ENCODE data around the gene GPLD1.
"Not testable (repeated sequence)": the region's sequence is repeated elsewhere in the genome, so short reads cannot be mapped to it uniquely, and the experiment has no call there.

The GPLD1 gene

DNA sequence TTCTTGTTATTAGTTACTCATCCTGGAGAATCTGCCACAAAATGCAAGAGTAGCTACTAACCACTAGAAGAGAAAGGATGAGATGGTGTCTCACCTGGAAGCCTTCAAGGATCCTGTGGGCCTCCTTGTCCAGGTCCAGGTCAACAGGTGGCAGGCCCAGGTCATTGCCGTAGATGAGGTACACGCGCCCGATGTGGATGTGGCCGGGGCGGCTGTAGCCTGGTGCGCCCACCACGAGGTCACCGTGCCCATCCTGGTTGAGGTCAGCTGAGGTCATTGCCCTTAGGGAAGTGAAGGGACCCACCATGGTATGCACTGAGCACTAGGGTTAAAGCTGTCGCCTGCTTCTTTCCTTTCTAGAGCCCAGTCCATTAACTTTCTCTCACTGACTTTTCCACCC, 35.5 kb downstream of the GPLD1 start:
- DNase-seq, result no peak

DNA sequence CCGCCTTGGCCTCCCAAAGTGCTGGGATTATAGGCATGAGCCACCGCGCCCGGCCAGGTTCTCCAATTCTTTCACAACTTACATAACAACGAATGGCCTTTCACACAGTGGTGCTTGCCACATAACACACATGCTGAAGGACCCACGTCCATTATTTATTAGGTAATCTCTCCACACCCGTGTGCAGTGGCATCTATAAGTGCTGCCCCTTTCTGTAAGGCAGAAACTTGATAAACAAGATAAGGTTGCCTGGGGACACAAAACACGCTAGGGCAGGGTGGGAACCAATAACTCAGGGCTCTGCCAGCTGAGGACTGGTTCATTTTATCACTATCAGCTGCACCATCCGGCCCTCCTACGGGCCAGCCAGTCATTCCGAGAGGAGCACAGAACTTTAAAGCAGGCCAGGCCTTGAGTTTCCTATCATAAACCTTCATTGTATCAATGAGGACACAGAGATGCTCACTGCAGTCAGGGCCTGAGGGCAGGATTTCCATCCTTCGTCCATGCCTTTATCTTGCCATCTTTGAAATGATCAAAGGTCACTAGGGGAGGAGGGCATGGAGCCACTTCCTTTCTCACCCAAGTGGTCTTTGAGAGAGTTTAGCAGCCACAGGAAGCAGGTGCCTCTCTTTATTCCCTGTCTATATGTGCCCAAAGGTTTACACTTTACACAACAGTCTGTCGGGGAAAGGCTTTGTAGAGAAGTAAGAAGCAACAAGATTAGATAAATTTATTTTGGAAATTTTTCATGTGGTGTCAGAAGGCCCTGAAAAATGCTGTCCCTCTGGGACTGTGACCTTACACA, 37.6 kb downstream of the GPLD1 start:
- no peak for DNase-seq

DNA sequence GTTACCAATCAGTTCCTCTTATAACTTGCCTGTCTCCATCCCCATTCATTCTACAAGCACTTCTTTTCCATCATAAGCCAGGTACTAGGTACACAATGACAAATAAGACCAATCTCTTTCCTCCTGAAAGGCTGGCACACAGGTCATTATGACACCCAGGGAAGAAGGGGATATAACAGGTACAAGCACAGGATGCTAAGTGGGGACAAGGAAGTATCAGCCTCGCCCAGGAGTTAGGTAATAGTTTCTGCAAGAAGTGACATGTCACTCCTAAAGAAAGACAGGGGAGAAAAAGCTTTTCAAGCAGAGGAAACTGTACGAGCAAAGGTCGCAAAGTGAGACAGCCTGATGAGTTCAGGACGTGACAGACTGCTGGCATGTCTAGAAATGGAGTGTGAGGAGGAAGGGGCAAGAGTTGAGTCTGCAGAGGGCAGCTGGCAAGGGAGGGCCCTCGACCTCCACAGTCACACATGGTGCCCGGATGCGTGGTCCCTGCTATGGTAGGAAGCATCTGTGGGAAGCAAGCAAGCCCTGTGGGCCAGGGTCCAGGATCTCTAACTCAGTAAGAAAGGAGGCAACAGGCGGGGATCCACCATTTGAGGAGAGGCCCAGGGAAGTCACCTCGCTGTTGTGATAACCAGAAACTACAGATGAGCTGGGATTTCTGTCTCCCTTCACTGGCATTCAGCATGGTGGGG, 40.4 kb downstream of the GPLD1 start:
- DNase-seq, result no peak

DNA sequence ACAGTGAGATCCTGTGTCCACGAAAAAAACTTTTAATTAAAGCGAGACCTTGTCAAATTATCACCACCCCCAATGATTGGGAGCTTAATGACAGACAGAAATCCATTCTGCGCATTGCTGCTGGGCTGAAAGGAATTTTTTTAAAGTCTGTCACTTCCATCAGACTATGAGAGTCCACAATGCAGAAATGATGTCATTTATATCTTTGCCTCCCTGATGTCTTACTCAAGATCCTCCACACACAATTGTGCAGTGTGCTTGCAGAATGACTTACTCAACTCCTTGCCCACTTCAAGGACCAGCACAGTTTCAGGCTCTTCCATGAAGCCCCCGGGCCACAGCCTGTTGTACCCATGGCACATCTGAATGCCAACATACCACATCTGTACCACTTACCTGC, 41.0 kb downstream of the GPLD1 start:
- DNase-seq, result no peak

DNA sequence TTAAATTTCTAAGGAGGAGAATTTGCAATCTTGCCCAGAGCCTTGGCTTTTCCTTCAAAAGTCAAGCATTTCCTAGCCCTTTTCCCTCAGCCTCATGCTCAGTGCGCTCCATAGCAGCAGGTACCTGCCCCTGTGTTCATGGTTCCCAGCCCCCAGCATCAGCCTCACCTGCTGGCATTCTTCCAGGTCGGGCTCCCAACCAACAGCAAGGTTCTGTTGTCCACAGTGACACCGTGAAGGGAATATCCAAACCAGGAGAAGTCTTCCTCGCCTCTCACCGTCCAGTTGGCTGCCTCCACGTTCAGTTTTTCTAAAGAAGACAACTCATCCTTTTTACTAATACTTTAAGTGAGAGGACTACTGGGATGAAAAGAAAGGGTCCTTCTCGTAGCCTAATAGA, 42.7 kb downstream of the GPLD1 start:
- no peak for DNase-seq

DNA sequence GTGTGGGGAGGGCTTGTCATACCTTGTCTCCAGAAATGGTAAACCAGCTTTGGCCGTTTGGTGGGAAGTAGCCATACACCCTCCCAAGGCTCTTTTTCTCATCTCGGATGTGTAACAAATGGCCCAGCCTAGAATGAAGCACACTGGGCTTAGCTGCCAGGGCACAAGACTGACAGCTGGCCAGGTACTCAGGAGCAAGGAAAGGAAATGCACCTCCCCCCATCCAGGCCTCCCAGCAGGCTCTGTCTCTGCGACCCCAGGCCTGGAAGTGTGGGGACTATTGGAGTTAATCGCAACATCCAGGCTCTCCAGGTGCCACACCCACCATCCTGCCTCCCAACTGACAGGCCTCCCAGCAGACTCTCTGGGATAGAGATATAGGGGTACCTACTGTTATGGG, 43.7 kb downstream of the GPLD1 start:
- no peak for DNase-seq

DNA sequence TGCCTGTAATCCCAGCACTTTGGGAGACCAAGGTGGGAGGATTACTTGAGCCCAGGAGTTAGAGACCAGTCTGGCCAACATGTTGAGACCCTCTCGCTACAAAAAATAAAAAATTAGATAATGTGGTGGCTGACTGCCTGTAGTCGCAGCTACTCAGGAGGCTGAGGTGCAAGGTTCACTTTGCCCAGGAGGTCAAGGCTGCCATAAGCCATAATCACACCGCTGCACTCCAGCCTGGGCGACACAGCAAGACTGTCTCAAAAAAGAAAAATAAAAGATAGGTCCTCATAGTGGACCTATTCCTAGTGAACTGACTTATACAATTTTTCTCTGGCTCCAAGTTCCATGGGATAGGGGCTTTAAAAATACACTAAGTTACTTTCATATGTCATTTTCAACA, 44.8 kb downstream of the GPLD1 start:
- no peak for DNase-seq

DNA sequence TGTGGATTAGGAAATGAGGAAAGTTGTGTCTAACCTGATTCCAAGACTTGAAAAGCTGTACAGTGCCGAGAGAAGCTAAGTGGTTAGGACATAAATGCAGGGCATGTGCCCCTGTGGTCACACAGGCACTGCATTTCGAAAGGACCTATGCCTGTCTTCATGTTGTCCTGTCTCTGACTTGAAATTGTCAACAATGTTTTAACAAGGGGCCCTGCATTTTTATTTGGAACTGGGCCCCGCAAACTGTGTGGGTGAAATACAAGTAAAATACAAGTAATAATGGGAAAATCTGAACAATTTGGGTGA, 47.8 kb downstream of the GPLD1 start:
- DNase-seq, result no peak

DNA sequence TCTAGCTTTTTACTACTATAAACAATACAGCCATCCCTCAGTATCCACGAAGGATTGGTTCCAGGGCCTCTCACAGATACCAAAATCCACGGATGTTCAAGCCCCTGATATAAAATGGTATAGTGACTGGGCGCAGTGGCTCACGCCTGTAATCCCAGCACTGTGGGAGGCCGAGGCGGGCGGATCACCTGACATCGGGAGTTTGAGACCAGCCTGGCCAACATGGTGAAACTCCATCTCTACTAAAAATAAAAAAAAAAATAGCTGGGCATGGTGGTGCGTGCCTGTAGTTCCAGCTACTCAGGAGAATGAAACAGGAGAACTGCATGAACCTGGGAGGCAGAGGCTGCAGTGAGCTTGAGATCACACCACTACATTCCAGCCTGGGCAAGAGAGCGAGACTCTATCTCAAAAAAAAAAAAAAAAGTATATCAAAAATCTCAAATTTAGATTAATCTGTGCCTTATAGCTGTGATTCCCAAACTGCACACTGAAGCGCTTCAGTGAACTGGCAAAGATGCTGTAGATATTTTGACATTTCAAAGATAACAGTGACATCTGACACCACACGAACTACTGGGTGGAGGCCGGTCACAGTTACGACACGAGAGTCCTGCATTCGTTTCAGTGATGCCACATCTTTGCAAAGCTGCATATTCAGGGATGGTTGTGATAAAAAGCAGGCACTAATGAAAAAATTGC, 48.3 kb downstream of the GPLD1 start:
- no peak for DNase-seq

DNA sequence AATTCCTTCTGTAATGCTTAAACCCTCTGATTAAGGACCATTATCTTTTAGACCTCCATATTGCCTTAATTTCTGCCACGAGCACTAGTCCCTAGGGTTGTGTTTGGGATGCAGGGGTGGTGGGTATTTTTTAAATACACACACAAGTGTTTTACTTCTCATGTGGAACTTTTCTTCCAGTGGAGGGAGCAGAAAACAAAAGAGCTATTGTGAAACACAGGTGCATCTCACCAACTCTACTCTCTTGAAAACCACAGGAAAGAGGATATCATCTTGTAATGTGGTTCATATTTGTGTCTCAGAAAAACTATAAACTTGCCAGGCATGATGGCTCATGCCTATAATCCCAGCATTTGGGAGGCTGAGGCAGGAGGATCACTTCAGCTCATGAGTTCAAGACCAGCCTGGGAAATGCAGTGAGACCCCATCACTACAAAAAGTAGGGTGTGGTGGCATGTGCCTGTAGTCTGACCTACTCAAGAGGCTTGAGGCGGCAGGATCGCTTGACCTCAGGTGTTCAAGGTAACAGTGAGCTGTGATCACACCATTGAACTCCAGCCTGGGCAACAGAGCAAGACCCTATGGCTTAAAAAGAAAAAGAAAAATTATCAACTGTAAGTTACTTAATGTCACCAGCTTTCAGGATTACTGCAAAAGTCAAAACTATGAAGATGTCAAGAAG, 49.4 kb downstream of the GPLD1 start:
- no peak for DNase-seq

DNA sequence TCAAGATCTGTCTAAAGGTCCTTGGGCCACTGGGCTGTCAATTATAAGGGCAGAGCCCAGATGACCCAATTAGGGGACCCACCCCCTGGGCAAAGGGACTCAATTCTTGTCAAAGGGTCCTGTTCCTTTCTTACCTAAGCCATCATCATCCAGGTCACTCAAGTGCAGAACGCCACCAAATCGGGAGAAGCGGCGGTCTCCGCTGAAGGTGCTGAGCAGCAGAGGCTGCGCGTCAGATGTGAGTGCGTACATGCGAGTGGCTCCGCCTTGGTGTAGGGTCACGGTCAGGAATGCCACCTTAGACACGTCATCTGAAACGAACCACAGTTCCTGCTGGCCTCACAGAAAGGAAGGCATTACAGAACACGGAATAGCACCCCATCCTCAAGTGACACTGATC, 52.4 kb downstream of the GPLD1 start:
- no peak for DNase-seq

DNA sequence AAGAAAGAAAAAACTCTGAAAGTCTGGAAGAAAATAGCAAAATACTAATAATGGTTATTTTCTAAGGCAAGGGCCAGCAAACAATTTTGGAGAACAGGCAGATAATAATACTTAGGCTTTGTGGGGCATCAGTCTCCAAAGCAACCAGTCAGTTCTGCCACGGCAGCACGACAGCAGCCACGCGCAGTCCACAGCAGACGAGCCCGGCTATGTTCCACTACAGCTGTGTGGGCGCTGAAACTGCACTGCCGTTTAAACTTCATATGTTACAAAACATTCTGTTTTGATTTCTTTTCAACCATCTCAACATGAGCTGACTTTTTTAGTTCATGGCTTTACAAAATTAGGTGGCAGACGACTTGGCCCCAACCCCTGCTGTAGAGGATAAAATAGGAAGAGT, 56.8 kb downstream of the GPLD1 start:
- DNase-seq, result no peak

DNA sequence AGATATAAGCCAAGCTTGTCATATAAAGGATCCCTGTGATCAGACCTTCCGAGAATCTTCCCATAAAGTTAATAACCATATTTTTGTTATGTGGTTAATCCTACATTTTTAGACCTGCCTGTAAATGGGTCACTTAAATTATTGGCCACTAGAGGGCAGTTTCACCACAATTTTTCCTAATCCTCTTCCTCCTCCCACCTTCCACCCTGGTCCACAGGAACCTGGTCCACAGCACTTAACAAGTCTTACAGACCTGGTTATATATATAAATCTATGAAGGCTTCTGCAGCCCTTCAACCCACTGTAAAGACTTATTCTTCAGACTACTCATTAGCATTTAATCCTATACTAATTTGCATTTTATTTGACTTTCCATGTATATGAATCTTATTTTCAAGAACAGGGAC, 58.3 kb downstream of the GPLD1 start:
- DNase-seq, result no peak

DNA sequence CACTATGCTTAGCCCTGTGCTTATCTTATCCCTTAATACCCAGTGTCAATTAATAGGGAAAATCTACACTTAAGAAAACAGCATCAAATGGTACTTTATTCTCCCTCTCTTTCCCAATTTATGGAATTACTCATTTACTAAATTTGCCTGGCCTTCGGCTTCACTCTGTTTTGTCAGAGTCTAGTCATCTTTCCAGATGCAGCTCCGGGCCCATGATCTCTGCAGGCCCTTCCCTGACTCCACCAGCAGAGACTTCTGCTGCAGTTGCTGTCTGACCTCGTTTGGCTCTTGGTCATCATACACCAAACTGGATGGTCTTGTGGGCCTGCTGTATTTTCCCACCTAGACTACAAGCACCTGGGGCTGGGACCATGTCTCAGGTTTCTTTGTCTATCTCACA, 59.3 kb downstream of the GPLD1 start:
- DNase-seq, result no peak

DNA sequence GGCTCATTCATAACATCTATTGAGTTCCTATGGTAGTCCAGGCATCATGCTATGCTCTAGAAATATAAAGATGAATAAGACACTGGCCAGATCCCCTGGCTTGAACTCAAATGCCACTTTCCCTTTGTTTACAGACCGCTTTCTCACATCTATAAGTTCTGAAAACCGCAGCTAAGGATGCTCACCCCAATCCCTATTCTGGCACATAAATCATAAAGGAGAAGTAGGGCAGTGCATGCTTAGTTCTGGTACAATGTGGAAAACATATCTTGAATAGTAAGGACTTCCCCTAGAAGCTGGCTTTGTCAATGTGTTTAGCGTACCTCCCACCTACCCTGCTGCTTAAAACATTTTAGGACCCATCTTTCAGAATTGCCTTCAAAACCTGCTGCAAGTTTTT, 60.2 kb downstream of the GPLD1 start:
- DNase-seq, result no peak

DNA sequence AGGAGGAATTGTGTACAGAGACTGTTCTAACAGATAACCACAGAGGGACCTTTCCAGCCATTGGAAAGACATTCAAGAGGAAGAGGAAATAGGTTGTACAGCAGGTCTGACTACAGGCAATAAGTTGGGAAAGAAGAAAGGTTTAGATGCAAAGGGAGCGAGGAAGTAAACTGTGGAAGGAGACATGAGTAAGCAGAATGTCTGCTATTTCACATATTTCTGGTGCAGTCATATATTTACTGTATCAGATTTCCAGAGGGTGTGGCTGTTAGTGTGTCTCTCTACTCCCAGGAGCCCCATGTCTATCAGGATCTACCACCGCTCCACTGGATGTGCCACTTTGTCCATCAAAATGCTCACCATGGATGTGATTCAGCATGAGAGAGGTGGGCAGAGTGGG, 60.8 kb downstream of the GPLD1 start:
- no peak for DNase-seq

DNA sequence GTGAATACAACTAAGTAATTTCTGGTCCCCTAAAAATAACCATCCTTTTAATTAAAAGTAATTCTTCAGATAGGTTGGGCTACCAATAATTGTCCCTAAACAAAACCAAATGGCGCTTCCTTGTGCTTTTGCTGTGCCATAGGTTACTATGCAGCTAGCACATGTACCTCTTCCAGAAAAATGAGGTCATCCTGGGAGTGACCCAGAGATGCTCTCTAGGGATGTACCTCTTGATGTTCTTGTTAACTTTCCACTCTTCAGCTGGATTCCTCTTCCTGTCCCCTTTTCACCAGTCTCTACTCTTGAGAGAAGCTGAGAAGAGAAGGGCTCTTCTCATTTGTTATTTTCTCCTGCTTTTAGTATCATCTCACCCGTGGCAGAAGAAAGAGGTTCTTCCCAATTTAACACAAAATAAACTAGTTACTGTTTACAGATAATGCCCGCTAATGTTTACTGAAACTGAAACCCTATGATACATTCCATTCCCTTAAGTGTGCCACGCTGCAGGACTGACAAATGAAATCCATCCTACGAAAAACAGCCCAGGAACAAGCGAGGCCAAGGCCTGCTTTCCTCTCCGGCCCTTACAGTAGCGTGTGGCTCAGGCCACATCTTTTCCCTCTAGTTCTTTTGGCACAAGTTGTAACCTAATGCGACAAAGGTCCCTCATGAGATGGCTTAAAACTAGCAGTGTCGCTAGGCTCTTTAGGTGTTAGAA, 62.5 kb downstream of the GPLD1 start:
- DNase-seq, result no peak

DNA sequence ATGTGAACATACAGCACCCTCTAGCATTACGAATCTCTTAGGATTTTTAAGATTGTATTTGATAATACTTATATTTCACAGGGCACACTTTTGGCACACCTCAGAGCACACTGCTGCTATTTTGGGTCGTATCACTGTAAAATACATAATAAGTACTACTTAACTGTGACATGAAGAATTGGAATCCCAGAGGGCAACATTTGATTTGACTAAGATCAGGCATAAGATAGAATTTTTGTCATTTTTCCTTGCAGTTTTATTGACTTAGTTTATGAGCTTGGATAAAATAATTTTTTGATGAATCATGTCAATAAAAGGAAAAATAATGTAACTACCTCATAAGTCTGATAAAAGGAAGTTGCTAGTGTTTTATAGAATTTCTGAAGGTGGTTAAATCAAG, 64.3 kb downstream of the GPLD1 start:
- DNase-seq, result no peak

DNA sequence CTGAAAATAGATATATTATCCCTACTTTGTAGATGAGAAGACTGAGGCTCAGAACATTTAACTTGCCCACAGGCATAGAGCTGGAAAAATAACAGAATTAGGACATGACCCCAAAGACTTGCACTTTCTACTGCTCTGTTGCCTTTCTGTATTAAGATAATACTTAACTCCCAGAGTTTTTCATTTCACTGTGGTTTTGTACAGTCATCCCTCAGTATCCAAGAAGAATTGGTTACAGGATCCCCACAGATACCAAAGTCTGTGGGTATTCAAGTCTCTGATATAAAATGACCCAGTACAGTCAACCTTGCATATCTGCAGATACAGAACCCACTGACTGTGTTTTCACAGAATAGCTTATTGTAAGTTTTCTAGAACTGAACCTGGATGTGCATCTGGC, 69.9 kb downstream of the GPLD1 start:
- DNase-seq, result no peak

DNA sequence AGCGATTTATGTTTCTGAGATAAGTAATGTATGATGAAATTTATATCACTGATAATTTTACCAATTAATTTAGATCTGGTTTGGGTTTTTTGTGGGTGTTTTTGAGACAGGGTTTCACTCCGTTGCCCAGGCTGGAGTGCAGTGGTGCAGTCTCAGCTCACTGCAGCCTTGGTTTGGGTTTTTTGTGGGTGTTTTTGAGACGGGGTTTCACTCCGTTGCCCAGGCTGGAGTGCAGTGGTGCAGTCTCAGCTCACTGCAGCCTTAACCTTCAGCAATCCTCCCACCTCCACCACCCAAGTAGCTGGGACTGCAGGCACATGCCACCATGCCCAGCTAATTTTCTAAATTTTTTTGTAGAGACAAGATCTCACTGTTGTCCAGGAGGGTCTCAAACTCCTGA, 73.6 kb downstream of the GPLD1 start:
- no peak for DNase-seq

DNA sequence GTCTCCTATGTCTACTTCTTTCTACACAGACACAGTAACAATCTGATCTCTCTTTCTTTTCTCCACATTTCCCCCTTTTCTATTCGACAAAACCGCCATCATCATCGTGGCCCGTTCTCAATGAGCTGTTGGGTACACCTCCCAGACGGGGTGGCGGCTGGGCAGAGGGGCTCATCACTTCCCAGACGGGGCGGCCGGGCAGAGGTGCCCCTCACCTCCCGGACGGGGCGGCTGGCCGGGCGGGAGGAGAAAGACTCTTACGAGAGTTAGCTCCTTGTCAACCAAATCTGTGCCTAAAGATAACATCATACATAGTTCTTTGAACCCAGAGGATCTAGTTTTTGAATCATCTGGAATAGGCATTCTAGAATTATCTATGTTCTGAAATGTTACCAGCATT, 74.8 kb downstream of the GPLD1 start:
- DNase-seq, result not testable (repeated sequence)

DNA sequence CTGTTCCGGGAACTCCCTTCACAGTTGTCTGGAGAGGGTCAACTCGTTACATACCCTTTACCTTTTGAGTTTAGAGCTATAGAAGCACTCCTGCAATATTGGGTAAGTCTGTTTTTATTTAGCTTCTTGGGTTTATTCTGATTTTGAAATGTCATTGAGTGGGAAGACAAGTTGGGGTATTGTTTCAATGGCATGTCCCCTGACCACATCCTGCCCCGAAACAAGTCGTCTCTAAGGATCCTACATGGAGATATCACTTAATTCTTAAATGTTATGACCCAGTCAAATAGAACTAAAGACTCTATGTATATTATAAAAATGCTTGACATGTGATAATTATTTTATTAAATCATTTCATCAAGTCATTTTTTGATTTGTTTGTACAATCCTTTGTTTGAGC, 77.1 kb downstream of the GPLD1 start:
- no peak for DNase-seq

DNA sequence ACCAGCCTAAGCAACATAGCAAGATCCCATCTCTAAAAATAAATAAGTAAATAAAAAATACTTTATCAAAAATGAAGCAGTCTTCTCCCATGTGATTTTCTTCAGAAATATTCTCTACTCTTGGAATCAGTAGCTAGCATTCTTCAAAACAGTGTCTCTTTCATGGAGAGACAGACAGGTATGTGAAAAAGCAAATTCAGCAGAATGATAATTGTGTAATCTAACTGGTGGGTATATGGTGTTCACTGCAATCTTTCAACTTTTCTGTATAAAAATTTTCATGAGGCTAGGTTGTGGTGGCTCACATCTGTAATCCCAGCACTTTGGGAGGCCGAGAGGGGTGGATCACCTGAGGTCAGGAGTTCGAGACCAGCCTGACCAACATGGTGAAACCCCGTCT, 78.8 kb downstream of the GPLD1 start:
- DNase-seq, result no peak
